IMR-90 (cell line): Measurements from ENCODE around the gene MYO1F. TPM values are rescaled to one million over a fixed set of nuclear protein-coding genes. Genes with fewer than 3 reads are reported as not detected.
A peak's percentile ranks its signal among the peaks of the same experiment; 100 is the strongest.

Source experiments
- ATAC-seq: fragments of 200-7000 bp; cut with Tn5 transposase; 2 replicates; pipeline ENCODE4 v1.9.1; 2020; ENCODE audit warnings: low read depth, mild to moderate bottlenecking, moderate library complexity
- BruUV-seq: library from RNA; stranded (reverse); fragments of 400-500 nt; replicated peaks from 2 replicates; lab custom pipeline; 2021; lab: Mats Ljungman, UMichigan
- CTCF ChIA-PET: fragments of 300-600 bp; formaldehyde crosslinking; extraction: SDS; loops from one replicate; lab custom pipeline; 2021; ENCODE audit warnings: antibody characterized with exemption; lab: Yijun Ruan, JAX
- POLR2A ChIA-PET: fragments of 300-600 bp; sonication (Branson Sonifier 250); formaldehyde crosslinking; loops from one replicate; lab custom pipeline; 2022; ENCODE audit warnings: antibody characterized with exemption; ENCODE audit not compliant: unreplicated experiment; lab: Charles Lee
- DNase-seq: peaks from one replicate; pipeline ENCODE4 v3.0.0; 2013
- H2AFZ ChIP-seq: replicated peaks from 2 replicates; pipeline ENCODE3; 2013; ENCODE audit warnings: low read length, mild to moderate bottlenecking; ENCODE audit not compliant: poor library complexity
- H2AK5ac ChIP-seq: 2 replicates; pipeline ENCODE4 v1.6.1; 2013; ENCODE audit warnings: low read depth, low read length, inconsistent platforms
- H2AK9ac ChIP-seq: replicated peaks from 2 replicates; pipeline ENCODE3; 2013; ENCODE audit warnings: mild to moderate bottlenecking, low read depth, low read length, moderate library complexity; ENCODE audit not compliant: poor library complexity
- H2BK120ac ChIP-seq: 2 replicates; pipeline ENCODE4 v1.6.1; 2013; ENCODE audit warnings: low read depth, low read length, inconsistent platforms
- H2BK15ac ChIP-seq: 3 replicates; pipeline ENCODE4 v1.6.1; 2013; ENCODE audit warnings: low read depth, low read length, inconsistent platforms
- H2BK20ac ChIP-seq: 2 replicates; pipeline ENCODE4 v1.6.1; 2013; ENCODE audit warnings: low read depth, mild to moderate bottlenecking, inconsistent platforms, low read length, moderate library complexity
- H2BK5ac ChIP-seq: 2 replicates; pipeline ENCODE4 v1.6.1; 2013; ENCODE audit warnings: mild to moderate bottlenecking, low read depth, low read length, inconsistent platforms; ENCODE audit not compliant: poor library complexity, severe bottlenecking
- H3K14ac ChIP-seq: replicated peaks from 2 replicates; pipeline ENCODE4 v1.6.1; 2013; ENCODE audit warnings: low read depth, low read length, inconsistent platforms
- H3K18ac ChIP-seq: 2 replicates; pipeline ENCODE4 v1.6.1; 2013; ENCODE audit warnings: low read depth, low read length, control low read depth
- H3K23ac ChIP-seq: 2 replicates; pipeline ENCODE4 v1.6.1; 2013; ENCODE audit warnings: low read depth, low read length, inconsistent platforms
- H3K27ac ChIP-seq: 2 replicates; pipeline ENCODE4 v1.5.1; 2013; ENCODE audit warnings: mild to moderate bottlenecking, control low read depth, low read length; ENCODE audit not compliant: insufficient read depth
- H3K27me3 ChIP-seq: 2 replicates; pipeline ENCODE4 v1.6.1; 2013; ENCODE audit warnings: low read length; ENCODE audit not compliant: control insufficient read depth, insufficient read depth
- H3K36me3 ChIP-seq: 2 replicates; pipeline ENCODE4 v1.6.1; 2013; ENCODE audit warnings: low read length, mixed read lengths; ENCODE audit not compliant: control insufficient read depth, insufficient read depth
- H3K4ac ChIP-seq: 2 replicates; pipeline ENCODE4 v1.6.1; 2013; ENCODE audit warnings: low read depth, low read length, inconsistent platforms
- H3K4me1 ChIP-seq: 2 replicates; pipeline ENCODE4 v1.6.1; 2013; ENCODE audit warnings: low read length, mixed read lengths; ENCODE audit not compliant: control insufficient read depth, insufficient read depth
- H3K4me2 ChIP-seq: 2 replicates; pipeline ENCODE4 v1.6.1; 2013; ENCODE audit warnings: low read depth, mild to moderate bottlenecking, control low read depth, low read length, moderate library complexity
- H3K4me3 ChIP-seq: 2 replicates; pipeline ENCODE4 v1.5.1; 2013; ENCODE audit warnings: low read depth, mild to moderate bottlenecking, control low read depth, low read length, moderate library complexity; ENCODE audit not compliant: insufficient read depth
- H3K56ac ChIP-seq: 2 replicates; pipeline ENCODE4 v1.6.1; 2013; ENCODE audit warnings: low read length, inconsistent platforms; ENCODE audit not compliant: insufficient read depth; ENCODE audit errors: extremely low read depth
- H3K79me1 ChIP-seq, 2 experiments: 2 replicates each; pipeline ENCODE4 v1.6.1; 2013; ENCODE audit warnings: low read length in 2 of 2, inconsistent platforms in 1 of 2, low read depth in 1 of 2
- H3K9ac ChIP-seq: 2 replicates; pipeline ENCODE4 v1.6.1; 2013; ENCODE audit warnings: low read depth, low read length, control low read depth
- H3K9me1 ChIP-seq: 2 replicates; pipeline ENCODE4 v1.6.1; 2013; ENCODE audit warnings: low read length, inconsistent platforms; ENCODE audit not compliant: insufficient read depth
- H3K9me3 ChIP-seq: 2 replicates; pipeline ENCODE4 v1.6.1; 2013; ENCODE audit warnings: low read length; ENCODE audit not compliant: control insufficient read depth, insufficient read depth
- H4K20me1 ChIP-seq: 2 replicates; pipeline ENCODE4 v1.6.1; 2013; ENCODE audit warnings: low read length, inconsistent platforms; ENCODE audit not compliant: insufficient read depth
- H4K5ac ChIP-seq: 2 replicates; pipeline ENCODE4 v1.6.1; 2013; ENCODE audit warnings: mild to moderate bottlenecking, low read depth, low read length, control low read depth
- H4K8ac ChIP-seq, 2 experiments: 2 replicates each; pipeline ENCODE4 v1.6.1; 2013; ENCODE audit warnings: low read depth in 2 of 2, low read length in 2 of 2, control low read depth in 1 of 2, inconsistent platforms in 1 of 2
- H4K91ac ChIP-seq: 2 replicates; pipeline ENCODE4 v1.6.1; 2013; ENCODE audit warnings: low read depth, low read length, inconsistent platforms; ENCODE audit not compliant: insufficient read depth
- BHLHE40 ChIP-seq: fragments of 150-350 bp; IDR thresholded peaks from 2 replicates; pipeline ENCODE4 v1.6.1; 2016; ENCODE audit warnings: mild to moderate bottlenecking, low read depth, low read length
- CEBPB ChIP-seq: IDR thresholded peaks from 2 replicates; pipeline ENCODE4 v1.6.1; 2012; ENCODE audit warnings: low read depth, low read length, improper control_type of control experiment
- CHD1 ChIP-seq: IDR thresholded peaks from 2 replicates; pipeline ENCODE4 v1.6.1; 2012; ENCODE audit warnings: low read depth, low read length, improper control_type of control experiment
- CTCF ChIP-seq: conservative IDR thresholded peaks from 2 replicates; pipeline ENCODE4 v1.5.1; 2012; ENCODE audit warnings: mild to moderate bottlenecking, low read depth, low read length, improper control_type of control experiment
- ELK1 ChIP-seq: fragments of 150-350 bp; IDR thresholded peaks from 2 replicates; pipeline ENCODE4 v1.6.1; 2016; ENCODE audit warnings: low read depth, mild to moderate bottlenecking, low read length, moderate library complexity, borderline replicate concordance
- FOS ChIP-seq: fragments of 150-350 bp; IDR thresholded peaks from 2 replicates; pipeline ENCODE4 v1.6.1; 2016; ENCODE audit warnings: low read depth, low read length
- MAFK ChIP-seq: IDR thresholded peaks from 2 replicates; pipeline ENCODE4 v1.6.1; 2012; ENCODE audit warnings: low read depth, low read length, improper control_type of control experiment
- MAZ ChIP-seq: IDR thresholded peaks from 2 replicates; pipeline ENCODE4 v1.6.1; 2012; ENCODE audit warnings: low read depth, mild to moderate bottlenecking, low read length, improper control_type of control experiment, moderate library complexity, borderline replicate concordance
- MXI1 ChIP-seq: IDR thresholded peaks from 2 replicates; pipeline ENCODE4 v1.6.1; 2012; ENCODE audit warnings: low read depth, mild to moderate bottlenecking, low read length, moderate library complexity, borderline replicate concordance
- NFE2L2 ChIP-seq: fragments of 150-350 bp; IDR thresholded peaks from 2 replicates; pipeline ENCODE4 v1.6.1; 2016; ENCODE audit warnings: low read depth, mild to moderate bottlenecking, low read length
- POLR2A ChIP-seq: IDR thresholded peaks from 2 replicates; pipeline ENCODE4 v1.6.1; 2012; ENCODE audit warnings: mild to moderate bottlenecking, low read depth, low read length
- RAD21 ChIP-seq: IDR thresholded peaks from 2 replicates; pipeline ENCODE4 v1.6.1; 2012; ENCODE audit warnings: low read length, improper control_type of control experiment
- RCOR1 ChIP-seq: IDR thresholded peaks from 2 replicates; pipeline ENCODE4 v1.6.1; 2012; ENCODE audit warnings: mild to moderate bottlenecking, low read length, improper control_type of control experiment; ENCODE audit not compliant: insufficient replicate concordance
- RFX5 ChIP-seq: IDR thresholded peaks from 2 replicates; pipeline ENCODE4 v1.8.0; 2012; ENCODE audit warnings: low read depth, mild to moderate bottlenecking, low read length, moderate library complexity
- SMC3 ChIP-seq: fragments of 150-350 bp; IDR thresholded peaks from 2 replicates; pipeline ENCODE4 v1.6.1; 2016; ENCODE audit warnings: low read depth, mild to moderate bottlenecking, antibody characterized with exemption, low read length, moderate library complexity
- USF2 ChIP-seq: fragments of 150-350 bp; IDR thresholded peaks from 2 replicates; pipeline ENCODE4 v1.6.1; 2017; ENCODE audit warnings: mild to moderate bottlenecking, antibody characterized with exemption, low read length, low read depth
- WGBS, 2 experiments: methylation state at CpG; one replicate each; pipeline versions ENCODE4 v1.1.5 to v1.1.7; 2013; ENCODE audit warnings: missing lambda C conversion rate in 2 of 2; ENCODE audit not compliant: insufficient read length in 1 of 2; ENCODE audit errors: extremely low coverage in 2 of 2; 5-methylcytosine and 5-hydroxymethylcytosine counted together
- dilution Hi-C: fragments of 300-500 bp; cut with HindIII; formaldehyde crosslinking; loops from one replicate; pipeline ENCODE4 v1.14.3; 2018; ENCODE audit warnings: low sequenced_read_pairs; ENCODE audit not compliant: unreplicated experiment
- in situ Hi-C: fragments of 300-500 bp; cut with MboI; formaldehyde crosslinking; loops from 3 replicates; pipeline ENCODE4 v1.14.3; 2019; ENCODE audit warnings: low sequenced_read_pairs, inconsistent platforms, mixed read lengths
- intact Hi-C: fragments of 100-400 bp; cut with micrococcal nuclease; formaldehyde crosslinking; loops from 2 replicates; pipeline ENCODE4 v1.10.0; 2022
- polyA plus RNA-seq, 3 experiments: library from polyadenylated mRNA; depleted of rRNA; stranded (reverse); fragments of >200 nt; gene quantifications; 2 replicates each; pipeline ENCODE4 v1.2.3, GENCODE V29; 2012; ENCODE audit warnings: low replicate concordance in 1 of 3
- total RNA-seq: library from RNA; depleted of rRNA; stranded (reverse); fragments of >200 nt; gene quantifications from 2 replicates; pipeline ENCODE4 v1.2.3, GENCODE V29; 2012

Gene MYO1F
- total and polyA plus RNA-seq, 2 of the 4 experiments (the other 2 are of a cell fraction) = 0.14 to 0.18 TPM

GRCh38 chr19:8515317-8515716, 61.9 kb downstream of the MYO1F start:
- no peak overlapping the region for H3K23ac ChIP-seq
- no peak overlapping the region for H4K5ac ChIP-seq
- dilution Hi-C loops (no loop called here), intact Hi-C loops (no loop called here), in situ Hi-C loops (no loop called here)
- H2BK120ac ChIP-seq = no peak overlapping the region
- H3K79me1 ChIP-seq = peaks cover 6 to 17% of the 10 kb centered on the region in 2 experiments; a peak in 3 of 4 replicates
- H4K20me1 ChIP-seq = no peaks in the 10 kb centered on the region
- ChIA-PET CTCF (no interaction called here), POLR2A (no interaction called here)
- H3K4ac ChIP-seq = peak overlapping the region; percentile 9; the same call in 1 of the 2 replicates
- peaks cover 11% of the 10 kb centered on the region for H3K4me1 ChIP-seq
- H2AFZ ChIP-seq = peak overlapping the region; percentile 14
- no peak overlapping the region for H3K56ac ChIP-seq
- no peak overlapping the region for H3K27ac ChIP-seq
- 0 out of 4 replicates have a peak overlapping the region, but pooled peaks of 1 of the 2 experiments have one; percentile 10 for H4K8ac ChIP-seq
- peaks cover 2% of the 10 kb centered on the region; the same call in 1 of the 2 replicates for H3K36me3 ChIP-seq
- ATAC-seq (no peak), DNase-seq (no peak)
- WGBS, 2 experiments = 84% methylated on average over 8 of the region's 11 CpGs; no CpG with 5 or more reads in 1 of the 2 experiments
- H3K4me2 ChIP-seq = no peak overlapping the region
- H3K4me3 ChIP-seq = no peak overlapping the region
- no peak overlapping the region for H3K18ac ChIP-seq
- no peak overlapping the region for H2BK5ac ChIP-seq
- TF ChIP-seq CTCF (no peak), CHD1 (no peak), MAFK (no peak), BHLHE40 (no peak), MXI1 (no peak), MAZ (no peak), CEBPB (no peak), FOS (no peak), RFX5 (no peak), USF2 (no peak), NFE2L2 (no peak), POLR2A (no peak), RAD21 (no peak), RCOR1 (no peak), ELK1 (no peak), SMC3 (no peak)
- no peak overlapping the region for H3K14ac ChIP-seq
- no peaks in the 10 kb centered on the region for H3K27me3 ChIP-seq
- H2AK9ac ChIP-seq = peak overlapping the region; percentile 78
- no peak overlapping the region for H2BK15ac ChIP-seq
- H2BK20ac ChIP-seq = no peak overlapping the region
- no peak overlapping the region for H4K91ac ChIP-seq
- no peak overlapping the region for H2AK5ac ChIP-seq
- no peaks in the 10 kb centered on the region for H3K9me3 ChIP-seq
- BruUV-seq = no TSS peak
- H3K9me1 ChIP-seq = peaks cover 10% of the 10 kb centered on the region
- H3K9ac ChIP-seq = no peak overlapping the region
